ENCODE data around the gene SPARC. TPM values are rescaled to one million over a fixed set of nuclear protein-coding genes. Genes with fewer than 3 reads are reported as not detected.
A peak's percentile ranks its signal among the peaks of the same experiment; 100 is the strongest.

SPARC gene
- total RNA-seq (not detected in 2 replicates), polyA plus RNA-seq (0.45 and 2.9 TPM in 2 replicates), polyA minus RNA-seq (1.1 and 37.9 TPM in 2 replicates)
- 130 TPM for total RNA-seq (2013)

GRCh38 chr5:151686674-151687407, at the start of gene SPARC:
SPARC (minus strand) TSS chr5:151686915; CDS start chr5:151676188, 10,727 bp downstream.
- H3K4me2 ChIP-seq (replicated peaks; ENCODE audit: low read depth, low read length, poor library complexity, severe bottlenecking): peak within 1 kb of the TSS; percentile 18
- H3K27ac ChIP-seq (ENCODE audit: low read length in 2 of 2): no peak within 1 kb of the TSS
- H4K20me1 ChIP-seq (ENCODE audit: control insufficient read depth, insufficient read depth, low read length, poor library complexity, severe bottlenecking): no peaks in the 10 kb centered on the region
- no peak for TF ChIP-seq CTCF (IDR thresholded peaks at IDR 0.05)
- TF ChIP-seq EZH2 (IDR thresholded peaks at IDR 0.05; ENCODE audit: borderline replicate concordance, insufficient read depth, low read depth, low read length, poor library complexity, severe bottlenecking): no peak
- H3K4me3 ChIP-seq (ENCODE audit: control extremely low read depth in 1 of 5, extremely low read depth in 1 of 5, insufficient read depth in 1 of 5, low read depth in 2 of 5, low read length in 4 of 5): no peak within 1 kb of the TSS
- 10% methylated on average over 12 of the region's 22 CpGs for WGBS (ENCODE audit: insufficient coverage)
- Mint-ChIP-seq H3K27ac (no peak within 1 kb of the TSS), H3K4me1 (peaks cover 8% of the 10 kb centered on the region), H3K4me3 (peak within 1 kb of the TSS; percentile 12), H3K9me3 (ENCODE audit: insufficient read depth) (no peaks in the 10 kb centered on the region), H3K27me3 (peaks cover 31% of the 10 kb centered on the region)
- H3K4me1 ChIP-seq (ENCODE audit: control insufficient read depth in 2 of 2, insufficient read depth in 2 of 2, low read length in 2 of 2): peaks cover 3 to 7% of the 10 kb centered on the region in 2 donors
- CTCF ChIA-PET: no interaction called here
- peaks cover 0 to 22% (median 11%) of the 10 kb centered on the region in 4 experiments for H3K27me3 ChIP-seq (replicated peaks in 1 of 4; ENCODE audit: control extremely low read depth in 1 of 4, control insufficient read depth in 3 of 4, insufficient read depth in 4 of 4, low read length in 3 of 4)
- intact Hi-C loops (cut with micrococcal nuclease): no loop called here
- DNase-seq (no peak), ATAC-seq (ENCODE audit: low read depth) (no peak)
- H2AFZ ChIP-seq (ENCODE audit: insufficient read depth, low read depth, low read length, poor library complexity, severe bottlenecking): peak within 1 kb of the TSS; percentile 54
- no peak within 1 kb of the TSS for H3K9ac ChIP-seq (ENCODE audit: low read length)
- no peaks in the 10 kb centered on the region for H3K79me2 ChIP-seq (ENCODE audit: control insufficient read depth, insufficient read depth, low read length)
- no peaks in the 10 kb centered on the region for H3K9me3 ChIP-seq (ENCODE audit: control extremely low read depth in 1 of 3, control insufficient read depth in 2 of 3, insufficient read depth in 1 of 3, low read length in 2 of 3)
- POLR2A ChIA-PET: no interaction called here
- H3K36me3 ChIP-seq (replicated peaks in 1 of 2; ENCODE audit: control extremely low read depth in 1 of 2, control insufficient read depth in 1 of 2, extremely low read depth in 1 of 2, insufficient read depth in 2 of 2, low read length in 1 of 2): no peaks in the 10 kb centered on the region

- DNase-seq: no peak
- peaks cover 6% of the 10 kb centered on the region for H3K4me1 Mint-ChIP-seq
- Histone ChIP-seq H3K4me3 (ENCODE audit: control extremely low read depth in 1 of 5, extremely low read depth in 1 of 5, insufficient read depth in 1 of 5, low read depth in 2 of 5, low read length in 4 of 5) (no peak overlapping the region), H3K79me2 (ENCODE audit: control insufficient read depth, insufficient read depth, low read length) (peaks cover 7% of the 10 kb centered on the region), H3K27ac (ENCODE audit: low read length in 2 of 2) (no peak overlapping the region), H3K36me3 (replicated peaks in 1 of 2; ENCODE audit: control extremely low read depth in 1 of 2, control insufficient read depth in 1 of 2, extremely low read depth in 1 of 2, insufficient read depth in 2 of 2, low read length in 1 of 2) (peaks cover 6 to 8% of the 10 kb centered on the region in 2 experiments), H3K9me3 (ENCODE audit: control extremely low read depth in 1 of 3, control insufficient read depth in 2 of 3, insufficient read depth in 1 of 3, low read length in 2 of 3) (peaks cover 0 to 1% (median 0%) of the 10 kb centered on the region in 3 donors), H3K9ac (ENCODE audit: low read length) (no peak overlapping the region), H3K4me2 (replicated peaks; ENCODE audit: low read depth, low read length, poor library complexity, severe bottlenecking) (no peak overlapping the region), H3K27me3 (replicated peaks in 1 of 4; ENCODE audit: control extremely low read depth in 1 of 4, control insufficient read depth in 3 of 4, insufficient read depth in 4 of 4, low read length in 3 of 4) (no peaks in the 10 kb centered on the region), H4K20me1 (ENCODE audit: control insufficient read depth, insufficient read depth, low read length, poor library complexity, severe bottlenecking) (peaks cover 6% of the 10 kb centered on the region), H2AFZ (ENCODE audit: insufficient read depth, low read depth, low read length, poor library complexity, severe bottlenecking) (no peak overlapping the region), H3K4me1 (ENCODE audit: control insufficient read depth in 2 of 2, insufficient read depth in 2 of 2, low read length in 2 of 2) (peaks cover 3% of the 10 kb centered on the region in 2 donors)
- WGBS (ENCODE audit: insufficient coverage): no CpG with 5 or more reads among the region's 1 CpG
- H3K27ac Mint-ChIP-seq: no peak overlapping the region
- no peak for ATAC-seq (ENCODE audit: low read depth)
- no peaks in the 10 kb centered on the region for H3K9me3 Mint-ChIP-seq (ENCODE audit: insufficient read depth)
- ChIA-PET CTCF (interaction anchor here (0.6 to 11.7 kb wide), 3 partner anchors 76 to 287 kb away, joined by 3 to 156 read pairs (median 4); no protein-coding TSS in a partner anchor), POLR2A (no interaction called here)
- intact Hi-C loops (cut with micrococcal nuclease): no loop called here
- no peak overlapping the region for H3K4me3 Mint-ChIP-seq
- no peak for TF ChIP-seq CTCF (IDR thresholded peaks at IDR 0.05)
- TF ChIP-seq EZH2 (IDR thresholded peaks at IDR 0.05; ENCODE audit: borderline replicate concordance, insufficient read depth, low read depth, low read length, poor library complexity, severe bottlenecking): no peak
- no peaks in the 10 kb centered on the region for H3K27me3 Mint-ChIP-seq
Measured at GRCh38 chr5:151735646-151736045, 48.9 kb upstream of the SPARC start.

Data from B cell (primary cell).